Fibroblast of skin of right biceps (primary cell): ENCODE data around the gene MEGF6.

Experiments used
- DNase-seq: peaks from one replicate; pipeline ENCODE4 v3.0.0-alpha.2; 2013

MEGF6 gene

GRCh38 chr1:3552751-3553150, 58.6 kb downstream of the MEGF6 start:
- no peak for DNase-seq

- no peak for DNase-seq
These were observed 59.1 kb downstream of the MEGF6 start for GRCh38 chr1:3552176-3552575.

- DNase-seq: no peak
These were observed 59.6 kb downstream of the MEGF6 start for GRCh38 chr1:3551711-3552110.

DNA sequence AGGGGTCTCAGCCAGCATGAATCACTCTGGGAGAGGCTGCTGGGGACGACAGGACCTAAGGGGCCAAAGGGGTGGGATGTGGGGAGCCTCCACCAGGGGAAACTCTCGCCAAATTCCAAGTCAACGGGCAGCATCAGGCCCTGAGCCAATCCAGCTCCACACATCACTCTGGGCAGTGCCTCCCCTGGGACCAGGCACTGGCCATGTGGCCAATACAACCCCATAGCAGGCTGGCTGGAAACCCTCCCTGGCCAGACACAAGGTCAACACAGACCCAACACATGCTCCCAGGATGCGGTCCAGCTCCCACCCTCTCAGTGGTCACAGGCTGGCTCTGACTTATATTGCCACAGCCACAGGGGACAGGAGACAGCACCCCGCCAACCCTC, 60.0 kb downstream of the MEGF6 start:
- no peak for DNase-seq

GRCh38 chr1:3550511-3551289, 60.6 kb downstream of the MEGF6 start:
- DNase-seq: no peak

- no peak for DNase-seq
These were observed 62.4 kb downstream of the MEGF6 start for GRCh38 chr1:3548895-3549294.

DNA sequence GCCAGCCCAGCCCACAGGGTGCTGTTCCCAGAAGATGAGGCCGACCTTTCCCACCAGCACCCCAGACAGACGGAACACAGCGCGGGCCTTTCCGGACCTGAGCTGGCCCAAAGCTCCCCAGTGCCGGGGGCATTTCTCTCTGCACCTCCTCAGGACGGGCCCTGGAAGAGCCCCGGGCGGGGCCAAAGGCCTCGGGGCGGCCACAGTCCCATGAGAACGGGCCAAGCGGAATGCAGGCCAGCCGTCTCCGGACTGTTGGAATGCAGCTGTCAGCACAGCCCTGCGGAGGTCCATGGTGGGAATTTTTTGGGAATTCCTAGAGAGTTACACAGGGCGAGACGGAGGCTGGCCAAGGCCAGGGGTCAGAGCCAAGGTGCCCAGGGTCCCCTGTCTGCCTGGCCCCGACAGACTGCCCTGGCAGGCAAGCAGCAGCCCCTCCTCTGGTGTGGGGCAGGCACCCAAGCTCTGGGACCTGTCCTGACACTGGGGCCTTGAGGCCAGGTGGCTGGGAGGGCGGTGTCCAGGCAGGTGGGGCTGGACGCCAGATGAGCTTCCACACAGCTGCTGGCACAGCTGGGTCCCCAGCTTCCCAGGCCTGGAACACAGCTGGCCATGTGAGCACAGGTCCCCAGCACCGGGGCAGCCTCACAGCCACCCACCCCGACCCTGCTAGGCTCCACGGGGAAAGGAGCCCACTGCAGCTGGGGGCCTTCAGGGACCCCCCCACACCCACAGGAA, 63.0 kb downstream of the MEGF6 start:
- peak; percentile 43 for DNase-seq

DNA sequence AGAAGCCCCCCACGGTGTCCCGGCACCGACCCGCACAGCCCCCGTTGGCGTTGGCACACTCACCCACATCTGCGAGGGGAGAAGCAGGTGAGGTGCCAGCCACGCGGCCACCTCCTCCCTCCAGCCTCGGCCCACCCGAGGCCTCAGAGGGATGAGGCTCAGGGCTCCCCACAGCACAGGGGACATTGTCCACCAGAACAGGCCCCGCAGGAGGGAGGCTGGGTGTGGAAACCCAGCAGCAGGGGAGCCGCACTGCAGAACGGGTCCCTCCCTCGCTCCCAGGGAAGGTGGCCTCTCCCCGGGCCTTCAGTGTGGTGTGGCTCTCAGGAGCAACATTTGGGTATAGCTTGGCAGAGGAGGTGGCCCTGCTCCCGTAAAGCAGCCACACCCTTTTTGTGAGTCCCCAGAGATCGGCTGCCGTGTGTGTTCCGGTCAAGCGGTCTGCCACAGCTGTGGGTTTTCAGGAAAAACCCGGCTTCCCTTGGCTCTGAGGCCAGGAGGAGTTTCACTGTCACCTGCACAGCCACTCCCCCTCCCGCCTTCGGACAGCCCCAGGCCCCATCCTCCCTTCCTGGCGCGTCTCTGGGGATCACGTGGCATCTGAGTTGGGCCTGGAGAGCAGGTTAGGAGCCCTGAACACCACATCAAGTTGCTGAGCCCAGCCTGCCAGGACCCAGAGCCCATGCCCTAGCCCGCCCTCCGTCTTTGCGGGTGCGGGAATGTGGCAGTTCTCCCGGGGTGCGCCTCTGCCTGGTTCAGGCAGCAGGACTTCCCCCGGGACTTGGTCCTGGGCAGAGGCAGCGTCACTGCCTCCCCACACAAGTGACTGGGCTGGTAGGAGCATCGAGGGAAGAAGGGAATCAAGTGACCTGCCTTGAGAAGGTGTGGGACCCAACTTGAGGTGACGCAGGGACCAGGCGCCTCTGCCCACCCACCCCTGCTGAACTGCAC, 64.0 kb downstream of the MEGF6 start:
- DNase-seq: no peak

DNA sequence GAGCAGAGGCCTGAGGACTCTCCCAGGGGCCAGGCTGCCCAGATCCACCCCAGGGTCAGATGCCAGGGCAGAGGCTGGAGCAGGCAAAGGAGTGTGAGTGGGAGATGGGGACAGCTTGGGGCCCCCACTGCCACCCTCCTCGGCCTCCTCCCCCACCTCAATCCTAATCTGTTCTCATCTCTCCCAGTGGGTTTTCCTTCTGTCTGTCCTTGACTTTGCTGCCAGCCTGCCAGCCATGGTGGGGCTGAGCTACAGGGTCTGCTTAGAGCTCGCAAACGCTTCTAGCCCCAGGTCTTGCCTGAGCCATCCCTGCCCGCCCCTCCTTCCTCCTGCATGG, 65.3 kb downstream of the MEGF6 start:
- DNase-seq: no peak

GRCh38 chr1:3545363-3546047, 65.8 kb downstream of the MEGF6 start:
- DNase-seq: no peak

DNA sequence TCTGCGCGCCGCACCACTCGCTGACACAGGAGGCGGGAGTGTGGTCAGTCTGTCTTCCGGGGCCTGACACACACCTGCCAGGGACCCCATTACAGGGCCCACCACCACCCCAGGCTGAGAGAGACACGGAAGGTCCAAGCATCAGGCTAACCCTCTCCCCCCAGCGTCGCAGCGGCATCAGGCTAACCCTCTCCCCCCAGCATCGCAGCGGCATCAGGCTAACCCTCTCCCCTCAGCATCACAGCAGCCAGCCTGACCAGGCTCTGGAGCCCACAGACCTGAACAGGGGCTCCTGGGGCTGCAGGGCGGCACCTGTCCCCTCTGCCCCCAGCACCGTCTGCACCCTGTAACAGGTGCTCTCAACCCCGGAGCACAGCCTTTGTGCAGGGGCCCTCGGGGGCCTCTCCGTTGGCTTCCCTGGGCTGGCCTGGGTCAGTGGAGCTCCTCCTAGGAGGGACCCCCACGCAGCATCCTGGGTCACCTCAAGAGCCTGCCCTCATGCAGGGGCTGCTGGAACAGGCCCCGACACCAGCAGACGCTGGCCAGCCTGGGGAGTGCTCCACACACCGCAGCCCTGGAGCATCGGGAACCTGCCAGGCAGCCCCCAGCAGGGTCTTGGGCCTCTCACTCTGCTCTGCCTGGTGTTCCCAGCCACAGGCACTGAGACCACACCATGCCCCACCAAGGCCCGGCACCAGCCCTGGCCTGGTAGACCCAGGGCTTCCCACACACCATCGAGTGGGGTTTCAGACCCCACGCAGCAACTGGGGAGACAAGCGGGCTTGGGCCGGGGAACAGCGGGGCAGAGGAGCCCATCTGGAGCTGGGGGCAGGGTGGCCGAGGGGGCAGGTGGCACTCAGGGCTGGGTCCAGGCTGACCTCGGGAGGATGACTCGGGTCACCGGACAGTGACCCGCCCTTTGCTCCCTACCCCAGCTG, 67.0 kb downstream of the MEGF6 start:
- no peak for DNase-seq

DNA sequence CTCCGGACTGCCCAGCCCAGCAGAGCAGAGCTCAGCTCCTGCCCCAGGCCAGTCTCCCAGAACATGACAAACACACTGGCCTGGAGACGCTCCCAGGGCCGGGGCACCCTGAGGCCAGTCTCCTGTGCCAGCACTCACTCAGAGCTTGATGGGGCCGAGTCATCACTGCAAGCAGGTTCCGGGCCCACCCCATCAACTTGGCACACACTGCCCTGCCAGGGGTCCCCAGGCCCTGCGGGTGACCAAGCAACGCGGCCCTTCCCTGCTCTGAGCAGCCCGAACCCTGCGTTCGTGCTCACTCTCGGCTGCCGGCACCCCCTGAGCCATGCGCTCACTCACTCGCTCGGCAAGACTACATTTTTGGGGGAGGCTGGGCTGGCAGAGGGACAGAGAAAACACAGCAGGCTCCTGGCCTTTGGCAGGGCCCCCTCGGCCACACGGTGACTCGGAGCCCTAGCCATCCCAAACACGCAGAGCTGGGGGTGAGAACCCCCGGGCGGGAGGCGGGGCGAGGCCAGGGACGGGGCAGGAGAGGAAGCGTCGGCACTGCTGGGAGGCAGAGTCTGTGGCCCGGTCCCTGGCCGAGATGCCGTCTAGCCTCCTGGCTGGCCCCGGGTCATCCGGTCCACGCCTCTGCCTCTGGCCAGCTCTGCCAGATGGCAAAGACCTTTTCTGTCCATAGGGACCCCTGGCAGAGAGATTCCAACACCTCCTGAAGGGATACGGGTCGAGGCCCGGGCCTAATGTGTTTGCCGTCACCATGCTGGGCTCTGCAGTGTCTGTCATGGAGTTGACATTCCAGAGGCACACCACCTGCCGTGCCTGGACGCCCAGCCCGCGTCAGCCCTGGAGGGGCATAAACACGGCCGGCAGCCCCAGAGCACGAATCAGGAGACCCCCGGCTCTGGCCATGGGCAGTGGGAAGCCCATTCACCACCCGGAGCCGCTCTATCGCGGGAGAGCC, 68.0 kb downstream of the MEGF6 start:
- DNase-seq: peak; percentile 84

GRCh38 chr1:3542676-3543075, 68.6 kb downstream of the MEGF6 start:
- no peak for DNase-seq

DNA sequence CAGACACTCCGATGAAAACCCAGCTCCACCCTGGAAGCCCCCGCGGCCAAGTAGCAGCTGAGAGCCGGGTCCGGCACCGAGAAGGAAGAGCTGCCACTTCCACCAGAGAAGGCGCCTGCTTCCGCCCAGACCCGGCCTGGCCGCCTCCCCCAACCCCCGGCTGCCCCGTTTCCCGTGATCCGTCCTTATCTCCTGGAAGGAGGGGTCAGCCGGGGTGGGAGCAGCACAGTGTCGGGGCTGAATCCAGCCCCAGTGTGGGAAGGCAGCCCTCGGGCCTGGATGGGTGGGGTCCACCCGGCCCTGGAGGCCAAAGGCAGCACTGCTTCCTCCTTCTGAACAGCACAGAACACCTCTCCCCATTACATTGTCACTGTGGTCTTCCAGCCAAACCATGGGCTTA, 69.4 kb downstream of the MEGF6 start:
- DNase-seq: no peak

DNA sequence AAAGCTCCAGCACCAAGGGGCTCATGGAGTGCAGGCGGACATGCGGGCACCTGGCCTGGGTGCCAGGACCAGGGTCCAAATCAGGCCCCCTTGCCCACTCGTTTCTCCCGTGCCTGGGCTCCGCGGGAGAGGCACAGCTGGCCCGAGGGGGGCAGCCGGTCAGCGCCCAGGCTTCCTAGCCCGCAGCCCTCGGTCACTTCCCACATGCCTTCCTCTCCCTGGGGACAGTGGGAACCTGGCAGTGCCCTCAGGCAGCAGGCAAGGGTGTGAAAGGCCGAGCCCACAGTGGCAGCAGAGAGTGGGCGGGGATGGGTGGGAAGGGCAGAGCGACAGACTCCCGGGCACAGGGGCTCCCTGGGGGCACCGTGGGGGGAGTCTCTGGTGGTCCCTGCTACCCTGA, 69.8 kb downstream of the MEGF6 start:
- DNase-seq: no peak

GRCh38 chr1:3540876-3541275, 70.4 kb downstream of the MEGF6 start:
- no peak for DNase-seq

- peak; percentile 36 for DNase-seq
These were observed 71.4 kb downstream of the MEGF6 start for GRCh38 chr1:3539707-3540425.

DNA sequence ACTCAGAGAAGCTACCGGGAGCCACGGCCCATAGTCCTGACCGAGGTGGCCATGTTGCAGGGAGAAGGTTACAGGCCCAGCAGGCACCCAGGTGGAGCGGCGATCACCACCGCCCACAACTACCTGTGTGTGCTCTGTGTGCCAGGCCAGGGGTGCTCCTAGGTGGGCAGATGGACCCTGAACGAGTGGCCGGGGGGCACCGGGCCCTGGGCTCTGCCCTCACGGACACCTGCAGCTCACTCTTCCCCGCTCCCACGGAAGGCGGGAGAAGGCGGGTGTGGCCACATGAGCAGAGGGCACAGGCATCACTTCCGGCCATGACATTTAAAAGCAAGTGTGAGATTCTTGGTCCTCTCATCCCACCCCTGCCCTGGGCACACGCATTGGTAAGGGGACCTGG, 73.9 kb downstream of the MEGF6 start:
- DNase-seq: no peak

DNA sequence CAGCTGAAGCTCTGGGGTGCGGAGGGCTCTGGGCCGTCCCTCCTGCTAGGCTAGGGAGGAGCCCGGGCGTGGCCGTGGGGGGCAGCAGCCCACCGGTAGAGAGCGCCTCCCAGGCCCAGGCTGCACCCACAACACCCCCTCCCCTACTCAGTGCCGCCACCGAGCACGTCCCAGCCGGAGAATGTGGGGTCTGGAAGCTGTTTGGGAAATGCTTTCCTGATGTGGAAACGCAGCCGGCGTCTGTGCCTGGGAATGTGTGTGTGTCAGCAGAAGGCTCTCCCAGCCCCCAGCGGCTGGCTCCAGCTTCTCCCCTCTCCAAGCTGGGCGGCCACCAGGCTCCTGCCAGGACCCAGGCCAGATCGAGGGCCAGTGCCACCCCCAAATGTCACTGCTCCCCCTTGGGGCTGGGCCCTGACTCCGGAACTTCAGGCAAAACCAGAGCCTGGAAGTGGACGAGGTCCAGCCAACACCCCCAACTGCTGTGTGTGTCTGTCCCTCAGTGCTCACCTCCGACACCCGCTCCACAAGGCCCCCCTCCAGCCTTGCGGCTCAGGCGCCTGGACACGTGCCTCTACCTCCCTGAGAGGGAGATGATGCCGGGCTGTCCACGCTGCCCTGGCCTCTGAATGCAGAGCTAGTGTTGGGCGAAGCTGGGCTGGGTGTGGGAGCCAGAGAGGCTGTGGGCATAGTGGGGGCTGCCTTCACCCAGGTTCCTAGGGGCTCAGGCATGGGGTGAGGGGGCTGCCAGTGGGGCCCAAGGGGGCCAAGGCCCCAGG, 74.7 kb downstream of the MEGF6 start:
- DNase-seq: peak; percentile 45
